ENCODE measurements around the gene MMP23B. TPM values are rescaled to one million over a fixed set of nuclear protein-coding genes. Genes with fewer than 3 reads are reported as not detected.

Gene MMP23B
- polyA plus RNA-seq, 2 of the 4 experiments (the other 2 are of a cell fraction), result 1.0 TPM; not detected in 1

GRCh38 chr1:1615256-1616044 lies 16.5 kb upstream of the MMP23B start, which contains the start of gene MIB2 (continued):
- no peak for TF ChIP-seq CEBPB (IDR thresholded peaks at IDR 0.05)
- TF ChIP-seq RCOR1 (IDR thresholded peaks at IDR 0.05; ENCODE audit: low read depth, low read length), result no peak
- TF ChIP-seq EP300 (IDR thresholded peaks at IDR 0.05), result no peak
- TF ChIP-seq, protein P1, sequence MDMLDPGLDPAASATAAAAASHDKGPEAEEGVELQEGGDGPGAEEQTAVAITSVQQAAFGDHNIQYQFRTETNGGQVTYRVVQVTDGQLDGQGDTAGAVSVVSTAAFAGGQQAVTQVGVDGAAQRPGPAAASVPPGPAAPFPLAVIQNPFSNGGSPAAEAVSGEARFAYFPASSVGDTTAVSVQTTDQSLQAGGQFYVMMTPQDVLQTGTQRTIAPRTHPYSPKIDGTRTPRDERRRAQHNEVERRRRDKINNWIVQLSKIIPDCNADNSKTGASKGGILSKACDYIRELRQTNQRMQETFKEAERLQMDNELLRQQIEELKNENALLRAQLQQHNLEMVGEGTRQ (IDR thresholded peaks at IDR 0.05), result peak; percentile 26; the same call in 1 of the 2 replicates
- TF ChIP-seq, protein P2, sequence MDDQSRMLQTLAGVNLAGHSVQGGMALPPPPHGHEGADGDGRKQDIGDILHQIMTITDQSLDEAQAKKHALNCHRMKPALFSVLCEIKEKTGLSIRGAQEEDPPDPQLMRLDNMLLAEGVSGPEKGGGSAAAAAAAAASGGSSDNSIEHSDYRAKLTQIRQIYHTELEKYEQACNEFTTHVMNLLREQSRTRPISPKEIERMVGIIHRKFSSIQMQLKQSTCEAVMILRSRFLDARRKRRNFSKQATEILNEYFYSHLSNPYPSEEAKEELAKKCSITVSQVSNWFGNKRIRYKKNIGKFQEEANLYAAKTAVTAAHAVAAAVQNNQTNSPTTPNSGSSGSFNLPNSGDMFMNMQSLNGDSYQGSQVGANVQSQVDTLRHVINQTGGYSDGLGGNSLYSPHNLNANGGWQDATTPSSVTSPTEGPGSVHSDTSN (IDR thresholded peaks at IDR 0.05), result 0 out of 2 replicates have a peak, but pooled peaks have one; percentile 31
- TF ChIP-seq CBX8 (IDR thresholded peaks at IDR 0.05), result no peak

DNA sequence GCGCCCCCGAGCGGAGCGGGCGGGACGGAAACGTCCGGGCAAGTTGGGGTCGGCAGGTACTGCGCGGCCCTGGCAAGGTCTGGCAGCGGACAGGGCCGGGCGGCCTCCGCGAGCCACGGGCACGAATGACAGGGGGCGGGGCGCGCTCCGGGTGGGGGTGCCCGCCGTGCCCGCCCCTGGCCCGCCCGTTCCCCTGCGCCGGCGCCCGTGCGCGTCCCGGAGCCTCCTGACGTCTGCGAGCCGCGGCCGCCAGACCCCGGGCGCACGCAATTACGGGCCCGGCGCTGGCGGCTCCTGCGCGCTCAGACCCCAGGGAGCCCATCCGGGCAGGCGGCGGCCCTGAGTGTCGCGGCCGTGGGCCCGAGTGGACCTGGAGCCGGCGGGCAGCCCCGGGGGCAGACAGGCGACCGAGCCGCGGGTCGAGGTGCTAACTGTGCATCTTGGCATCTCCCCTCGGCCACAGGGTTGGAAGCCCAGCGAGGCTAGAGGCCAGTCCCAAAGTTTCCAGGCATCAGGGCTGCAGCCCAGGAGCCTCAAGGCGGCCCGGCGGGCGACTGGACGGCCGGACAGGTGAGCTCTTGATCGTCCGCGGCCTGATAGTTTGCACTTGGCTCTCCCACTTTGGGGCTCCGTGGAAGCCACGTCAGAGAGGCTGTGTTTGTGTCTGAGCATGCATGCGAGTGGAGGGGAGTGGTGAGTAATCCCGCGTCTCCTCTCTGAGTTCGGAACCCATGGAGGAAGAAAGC lies 15.8 kb upstream of the MMP23B start:
- ChIA-PET CTCF (no interaction called here), POLR2A (interaction anchor here (0.8 to 1.0 kb wide), 2 partner anchors 14 to 293 kb away, joined by 3 to 4 read pairs; no protein-coding TSS in a partner anchor)
- peak in 1 of 2 experiments; percentile 30; a peak in 3 of 6 replicates for ATAC-seq
- peak overlapping the region; percentile 93 for H3K4me2 ChIP-seq
- H3K9me3 ChIP-seq, result no peaks in the 10 kb centered on the region
- FAIRE-seq, result no peak
- WGBS (ENCODE audit: missing lambda C conversion rate), result 40% methylated on average over 11 of the region's 80 CpGs
- peak overlapping the region; percentile 79 for H3K4me3 ChIP-seq
- DNase-seq (ENCODE audit: low read depth in 1 of 2, low spot score in 1 of 2), result no peak
- TF ChIP-seq HMGXB4 (CRISPR knock-in tag; IDR thresholded peaks at IDR 0.05; ENCODE audit: borderline replicate concordance) (no peak), FOSB (CRISPR knock-in tag; IDR thresholded peaks at IDR 0.05) (no peak), ZSCAN20 (CRISPR knock-in tag; IDR thresholded peaks at IDR 0.05) (no peak), HEYL (CRISPR knock-in tag; IDR thresholded peaks at IDR 0.05) (no peak), CHD4 (IDR thresholded peaks at IDR 0.05; ENCODE audit: borderline replicate concordance) (no peak), PHF8 (IDR thresholded peaks at IDR 0.05; ENCODE audit: borderline replicate concordance, low read depth) (no peak), HOXB13 (CRISPR knock-in tag; IDR thresholded peaks at IDR 0.05; ENCODE audit: low read depth) (no peak), RCOR1 (IDR thresholded peaks at IDR 0.05; ENCODE audit: low read depth, low read length) (no peak), RARB (CRISPR knock-in tag; IDR thresholded peaks at IDR 0.05) (no peak), EP300 (IDR thresholded peaks at IDR 0.05) (no peak), HOXB5 (CRISPR knock-in tag; IDR thresholded peaks at IDR 0.05) (no peak)
- TF ChIP-seq, protein P3, sequence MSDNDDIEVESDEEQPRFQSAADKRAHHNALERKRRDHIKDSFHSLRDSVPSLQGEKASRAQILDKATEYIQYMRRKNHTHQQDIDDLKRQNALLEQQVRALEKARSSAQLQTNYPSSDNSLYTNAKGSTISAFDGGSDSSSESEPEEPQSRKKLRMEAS (IDR thresholded peaks at IDR 0.05), result no peak
- TF ChIP-seq, protein P4, sequence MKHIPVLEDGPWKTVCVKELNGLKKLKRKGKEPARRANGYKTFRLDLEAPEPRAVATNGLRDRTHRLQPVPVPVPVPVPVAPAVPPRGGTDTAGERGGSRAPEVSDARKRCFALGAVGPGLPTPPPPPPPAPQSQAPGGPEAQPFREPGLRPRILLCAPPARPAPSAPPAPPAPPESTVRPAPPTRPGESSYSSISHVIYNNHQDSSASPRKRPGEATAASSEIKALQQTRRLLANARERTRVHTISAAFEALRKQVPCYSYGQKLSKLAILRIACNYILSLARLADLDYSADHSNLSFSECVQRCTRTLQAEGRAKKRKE (CRISPR knock-in tag; IDR thresholded peaks at IDR 0.05; ENCODE audit: low read depth), result no peak
- TF ChIP-seq, protein P5, sequence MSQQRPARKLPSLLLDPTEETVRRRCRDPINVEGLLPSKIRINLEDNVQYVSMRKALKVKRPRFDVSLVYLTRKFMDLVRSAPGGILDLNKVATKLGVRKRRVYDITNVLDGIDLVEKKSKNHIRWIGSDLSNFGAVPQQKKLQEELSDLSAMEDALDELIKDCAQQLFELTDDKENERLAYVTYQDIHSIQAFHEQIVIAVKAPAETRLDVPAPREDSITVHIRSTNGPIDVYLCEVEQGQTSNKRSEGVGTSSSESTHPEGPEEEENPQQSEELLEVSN (IDR thresholded peaks at IDR 0.05; ENCODE audit: borderline replicate concordance, low read depth), result no peak
- TF ChIP-seq, protein P6, sequence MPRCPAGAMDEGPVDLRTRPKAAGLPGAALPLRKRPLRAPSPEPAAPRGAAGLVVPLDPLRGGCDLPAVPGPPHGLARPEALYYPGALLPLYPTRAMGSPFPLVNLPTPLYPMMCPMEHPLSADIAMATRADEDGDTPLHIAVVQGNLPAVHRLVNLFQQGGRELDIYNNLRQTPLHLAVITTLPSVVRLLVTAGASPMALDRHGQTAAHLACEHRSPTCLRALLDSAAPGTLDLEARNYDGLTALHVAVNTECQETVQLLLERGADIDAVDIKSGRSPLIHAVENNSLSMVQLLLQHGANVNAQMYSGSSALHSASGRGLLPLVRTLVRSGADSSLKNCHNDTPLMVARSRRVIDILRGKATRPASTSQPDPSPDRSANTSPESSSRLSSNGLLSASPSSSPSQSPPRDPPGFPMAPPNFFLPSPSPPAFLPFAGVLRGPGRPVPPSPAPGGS (IDR thresholded peaks at IDR 0.05), result no peak
- H3K27ac ChIP-seq, result peak overlapping the region; percentile 98 to 99
- peaks cover 17% of the 10 kb centered on the region for H3K4me1 ChIP-seq
